ENCODE measurements around the gene CCDC50.

Gene CCDC50

GRCh38 chr3:191420771-191421170 is 91.6 kb downstream of the CCDC50 start:
- no peaks in the 10 kb centered on the region for H3F3A ChIP-seq (ENCODE audit: insufficient read depth, low read length)
- TF ChIP-seq CTCF (IDR thresholded peaks at IDR 0.05; ENCODE audit: low read length) (no peak), EZH2 (optimal IDR thresholded peaks at IDR 0.05; ENCODE audit: low read depth, low read length) (no peak), EZH2phosphoT487 (IDR thresholded peaks at IDR 0.05; ENCODE audit: low read length) (no peak)

GRCh38 chr3:191424881-191425280 is 95.7 kb downstream of the CCDC50 start:
- TF ChIP-seq EZH2 (optimal IDR thresholded peaks at IDR 0.05; ENCODE audit: low read depth, low read length) (no peak), EZH2phosphoT487 (IDR thresholded peaks at IDR 0.05; ENCODE audit: low read length) (no peak), CTCF (IDR thresholded peaks at IDR 0.05; ENCODE audit: low read length) (no peak)
- H2AFZ ChIP-seq (ENCODE audit: low read length) = no peak overlapping the region
- no peaks in the 10 kb centered on the region for H3K27me3 ChIP-seq (replicated peaks; ENCODE audit: insufficient read depth, low read length)
- H3K4me3 ChIP-seq (ENCODE audit: low read length) = no peak overlapping the region
- no peaks in the 10 kb centered on the region for H3K36me3 ChIP-seq (replicated peaks; ENCODE audit: insufficient read depth, low read length)
- no peak overlapping the region for H3K27ac ChIP-seq (ENCODE audit: low read length)
- H3K4me1 ChIP-seq (ENCODE audit: low read length) = no peaks in the 10 kb centered on the region
- no peak overlapping the region for H3K4me2 ChIP-seq (ENCODE audit: low read depth, low read length)
- H4K20me1 ChIP-seq (ENCODE audit: insufficient read depth, low read length) = no peaks in the 10 kb centered on the region
- H3K79me2 ChIP-seq (ENCODE audit: low read length) = no peaks in the 10 kb centered on the region
- no peaks in the 10 kb centered on the region for H3K9me2 ChIP-seq (replicated peaks; ENCODE audit: insufficient read depth, low read length)
- no peak overlapping the region for H3K9ac ChIP-seq (ENCODE audit: low read length)
- no peaks in the 10 kb centered on the region for H3K9me3 ChIP-seq (replicated peaks; ENCODE audit: insufficient read depth, low read length)
- no peaks in the 10 kb centered on the region for H3F3A ChIP-seq (ENCODE audit: insufficient read depth, low read length)
- no peak for DNase-seq

More at GRCh38 chr3:191420771-191421170, 91.6 kb downstream of the CCDC50 start:
- H2AFZ ChIP-seq (ENCODE audit: low read length) = no peak overlapping the region
- no peaks in the 10 kb centered on the region for H3K27me3 ChIP-seq (replicated peaks; ENCODE audit: insufficient read depth, low read length)
- H3K9ac ChIP-seq (ENCODE audit: low read length) = no peak overlapping the region
- no peak overlapping the region for H3K27ac ChIP-seq (ENCODE audit: low read length)
- no peak overlapping the region for H3K4me3 ChIP-seq (ENCODE audit: low read length)
- H3K79me2 ChIP-seq (ENCODE audit: low read length) = no peaks in the 10 kb centered on the region
- no peaks in the 10 kb centered on the region for H3K9me2 ChIP-seq (replicated peaks; ENCODE audit: insufficient read depth, low read length)
- no peaks in the 10 kb centered on the region for H3K9me3 ChIP-seq (replicated peaks; ENCODE audit: insufficient read depth, low read length)
- H3K36me3 ChIP-seq (replicated peaks; ENCODE audit: insufficient read depth, low read length) = no peaks in the 10 kb centered on the region
- H3K4me1 ChIP-seq (ENCODE audit: low read length) = no peaks in the 10 kb centered on the region
- H3K4me2 ChIP-seq (ENCODE audit: low read depth, low read length) = no peak overlapping the region
- DNase-seq = no peak
- no peaks in the 10 kb centered on the region for H4K20me1 ChIP-seq (ENCODE audit: insufficient read depth, low read length)

- Histone ChIP-seq H3F3A (ENCODE audit: insufficient read depth, low read length) (no peaks in the 10 kb centered on the region), H3K9me3 (replicated peaks; ENCODE audit: insufficient read depth, low read length) (no peaks in the 10 kb centered on the region), H3K9me2 (replicated peaks; ENCODE audit: insufficient read depth, low read length) (no peaks in the 10 kb centered on the region), H3K27me3 (replicated peaks; ENCODE audit: insufficient read depth, low read length) (no peaks in the 10 kb centered on the region), H3K36me3 (replicated peaks; ENCODE audit: insufficient read depth, low read length) (no peaks in the 10 kb centered on the region), H3K4me2 (ENCODE audit: low read depth, low read length) (no peak overlapping the region), H3K4me1 (ENCODE audit: low read length) (no peaks in the 10 kb centered on the region), H2AFZ (ENCODE audit: low read length) (no peak overlapping the region), H3K9ac (ENCODE audit: low read length) (no peak overlapping the region), H3K4me3 (ENCODE audit: low read length) (no peak overlapping the region), H3K27ac (ENCODE audit: low read length) (no peak overlapping the region), H4K20me1 (ENCODE audit: insufficient read depth, low read length) (no peaks in the 10 kb centered on the region), H3K79me2 (ENCODE audit: low read length) (no peaks in the 10 kb centered on the region)
- no peak for TF ChIP-seq EZH2phosphoT487 (IDR thresholded peaks at IDR 0.05; ENCODE audit: low read length)
- TF ChIP-seq CTCF (IDR thresholded peaks at IDR 0.05; ENCODE audit: low read length) = no peak
- TF ChIP-seq EZH2 (optimal IDR thresholded peaks at IDR 0.05; ENCODE audit: low read depth, low read length) = no peak
- DNase-seq = no peak
Observed at GRCh38 chr3:191425322-191425734, 96.1 kb downstream of the CCDC50 start.
